Central memory CD4-positive, alpha-beta T cell (primary cell): ENCODE results near the gene KCNE1.
"Not testable (repeated sequence)": the region's sequence is repeated elsewhere in the genome, so short reads cannot be mapped to it uniquely, and the experiment has no call there.

Experiments
- DNase-seq: peaks from one replicate; pipeline ENCODE4 v3.0.0; 2022
- total RNA-seq, 3 experiments: gene quantifications; one replicate each; lab custom pipeline; 2026; lab: John Stamatoyannopoulos, UW

KCNE1 gene
- 0 to 0.42 (median 0) reads per million in 3 experiments for total RNA-seq

- no peak for DNase-seq
These were observed at the start of gene KCNE1 for GRCh38 chr21:34511787-34512455. KCNE1 (minus strand) TSS chr21:34512210; CDS start chr21:34449634, 62,576 bp downstream.

GRCh38 chr21:34561806-34562205 lies 49.8 kb upstream of the KCNE1 start:
- DNase-seq: no peak

- DNase-seq: no peak
These were observed 48.6 kb upstream of the KCNE1 start for GRCh38 chr21:34560609-34561008.

GRCh38 chr21:34560021-34560420 lies 48.0 kb upstream of the KCNE1 start:
- DNase-seq: no peak

- DNase-seq: no peak
These were observed 47.1 kb upstream of the KCNE1 start for GRCh38 chr21:34559089-34559631.

- no peak for DNase-seq
These were observed 46.2 kb upstream of the KCNE1 start for GRCh38 chr21:34558166-34558565.

- no peak for DNase-seq
These were observed 45.3 kb upstream of the KCNE1 start for GRCh38 chr21:34557261-34557660.

- not testable (repeated sequence) for DNase-seq
These were observed 42.7 kb upstream of the KCNE1 start for GRCh38 chr21:34554670-34555069.

- no peak for DNase-seq
These were observed 42.2 kb upstream of the KCNE1 start for GRCh38 chr21:34554227-34554626.

GRCh38 chr21:34553151-34553952 lies 41.3 kb upstream of the KCNE1 start:
- DNase-seq: no peak

GRCh38 chr21:34552360-34553098 lies 40.5 kb upstream of the KCNE1 start:
- DNase-seq: no peak

GRCh38 chr21:34550182-34550799 lies 38.3 kb upstream of the KCNE1 start:
- DNase-seq: no peak

- DNase-seq: no peak
These were observed 36.9 kb upstream of the KCNE1 start for GRCh38 chr21:34548781-34549376.

- DNase-seq: no peak
These were observed 34.5 kb upstream of the KCNE1 start for GRCh38 chr21:34546542-34546941.

- DNase-seq: no peak
These were observed 33.3 kb upstream of the KCNE1 start for GRCh38 chr21:34545079-34545884.

GRCh38 chr21:34544032-34544496 lies 32.1 kb upstream of the KCNE1 start:
- peak; percentile 14 for DNase-seq

GRCh38 chr21:34543017-34543416 lies 31.0 kb upstream of the KCNE1 start:
- no peak for DNase-seq

GRCh38 chr21:34540206-34540605 lies 28.2 kb upstream of the KCNE1 start:
- no peak for DNase-seq

GRCh38 chr21:34537838-34538237 lies 25.8 kb upstream of the KCNE1 start:
- DNase-seq: no peak

GRCh38 chr21:34536820-34537219 lies 24.8 kb upstream of the KCNE1 start:
- no peak for DNase-seq

- DNase-seq: no peak
These were observed 24.3 kb upstream of the KCNE1 start for GRCh38 chr21:34536311-34536710.
